WERI-Rb-1 (cell line): ENCODE data around the gene ALKBH7.
"Not testable (repeated sequence)": the region's sequence is repeated elsewhere in the genome, so short reads cannot be mapped to it uniquely, and the experiment has no call there.

Source experiments
- DNase-seq: peaks from one replicate; pipeline ENCODE4 v3.0.0-alpha.2; 2020
- H3K27ac ChIP-seq: fragments of 250-450 bp; sonication (Bioruptor Pico); 2 replicates; pipeline ENCODE4 v1.5.1; 2020; ENCODE audit warnings: mild to moderate bottlenecking, moderate library complexity
- H3K27me3 ChIP-seq: fragments of 250-450 bp; sonication (Bioruptor Pico); 2 replicates; pipeline ENCODE4 v1.5.1; 2021; ENCODE audit warnings: mild to moderate bottlenecking, low read depth, moderate library complexity; ENCODE audit not compliant: insufficient read depth, severe bottlenecking
- H3K36me3 ChIP-seq: fragments of 250-450 bp; sonication (Bioruptor Pico); 2 replicates; pipeline ENCODE4 v1.5.1; 2020; ENCODE audit warnings: mild to moderate bottlenecking, moderate library complexity
- H3K4me3 ChIP-seq: 2 replicates; pipeline ENCODE4 v1.5.1; 2011; ENCODE audit warnings: low read depth, mild to moderate bottlenecking, control low read depth, low read length
- H3K9me3 ChIP-seq: fragments of 250-450 bp; sonication (Bioruptor Pico); 2 replicates; pipeline ENCODE4 v1.5.1; 2021; ENCODE audit warnings: mild to moderate bottlenecking, moderate library complexity; ENCODE audit not compliant: severe bottlenecking
- CTCF ChIP-seq: IDR thresholded peaks from 2 replicates; pipeline ENCODE4 v1.5.1; 2011; ENCODE audit warnings: low read depth, mild to moderate bottlenecking, control low read depth, inconsistent platforms, low read length

Gene ALKBH7

GRCh38 chr19:6392221-6393073 lies 19.9 kb downstream of the ALKBH7 start:
- no peak for TF ChIP-seq CTCF
- no peak for DNase-seq
- no peaks in the 10 kb centered on the region for H3K9me3 ChIP-seq
- H3K27me3 ChIP-seq: no peaks in the 10 kb centered on the region
- H3K4me3 ChIP-seq: peak overlapping the region; percentile 91
- H3K27ac ChIP-seq: peak overlapping the region; percentile 94
- H3K36me3 ChIP-seq: peaks cover 38% of the 10 kb centered on the region

GRCh38 chr19:6393074-6393982 lies 20.7 kb downstream of the ALKBH7 start, which contains the start of gene GTF2F1:
GTF2F1 (minus strand) TSS chr19:6393164; CDS start chr19:6392995, 169 bp downstream.
- peak; percentile 96 for DNase-seq
- peaks cover 29% of the 10 kb centered on the region for H3K36me3 ChIP-seq
- no peaks in the 10 kb centered on the region for H3K27me3 ChIP-seq
- peak within 1 kb of the TSS; percentile 91 for H3K4me3 ChIP-seq
- no peaks in the 10 kb centered on the region for H3K9me3 ChIP-seq
- H3K27ac ChIP-seq: peak within 1 kb of the TSS; percentile 94
- peak; percentile 26; the same call in 1 of the 2 replicates for TF ChIP-seq CTCF

GRCh38 chr19:6393983-6394412 lies 21.4 kb downstream of the ALKBH7 start:
- no peaks in the 10 kb centered on the region for H3K27me3 ChIP-seq
- H3K36me3 ChIP-seq: peaks cover 22% of the 10 kb centered on the region
- H3K4me3 ChIP-seq: peak overlapping the region; percentile 91
- TF ChIP-seq CTCF: no peak
- H3K27ac ChIP-seq: peak overlapping the region; percentile 94
- DNase-seq: no peak
- H3K9me3 ChIP-seq: no peaks in the 10 kb centered on the region

GRCh38 chr19:6394831-6395230 lies 22.2 kb downstream of the ALKBH7 start:
- DNase-seq: no peak
- Histone ChIP-seq H3K27ac (no peak overlapping the region), H3K36me3 (peaks cover 14% of the 10 kb centered on the region), H3K27me3 (no peaks in the 10 kb centered on the region), H3K4me3 (no peak overlapping the region), H3K9me3 (no peaks in the 10 kb centered on the region)
- no peak for TF ChIP-seq CTCF

- no peak for DNase-seq
- no peak for TF ChIP-seq CTCF
- peaks cover 5% of the 10 kb centered on the region for H3K36me3 ChIP-seq
- no peak overlapping the region for H3K27ac ChIP-seq
- H3K4me3 ChIP-seq: no peak overlapping the region
- H3K9me3 ChIP-seq: no peaks in the 10 kb centered on the region
- no peaks in the 10 kb centered on the region for H3K27me3 ChIP-seq
These were observed 23.7 kb downstream of the ALKBH7 start for GRCh38 chr19:6396305-6396704.

GRCh38 chr19:6400062-6400944 lies 27.7 kb downstream of the ALKBH7 start:
- not testable (repeated sequence) for H3K27ac ChIP-seq, H3K9me3 ChIP-seq, H3K36me3 ChIP-seq, DNase-seq, H3K4me3 ChIP-seq, H3K27me3 ChIP-seq
